Measurements from ENCODE around the gene CCDC47.
"Not testable (repeated sequence)": the region's sequence is repeated elsewhere in the genome, so short reads cannot be mapped to it uniquely, and the experiment has no call there.

The CCDC47 gene

DNA sequence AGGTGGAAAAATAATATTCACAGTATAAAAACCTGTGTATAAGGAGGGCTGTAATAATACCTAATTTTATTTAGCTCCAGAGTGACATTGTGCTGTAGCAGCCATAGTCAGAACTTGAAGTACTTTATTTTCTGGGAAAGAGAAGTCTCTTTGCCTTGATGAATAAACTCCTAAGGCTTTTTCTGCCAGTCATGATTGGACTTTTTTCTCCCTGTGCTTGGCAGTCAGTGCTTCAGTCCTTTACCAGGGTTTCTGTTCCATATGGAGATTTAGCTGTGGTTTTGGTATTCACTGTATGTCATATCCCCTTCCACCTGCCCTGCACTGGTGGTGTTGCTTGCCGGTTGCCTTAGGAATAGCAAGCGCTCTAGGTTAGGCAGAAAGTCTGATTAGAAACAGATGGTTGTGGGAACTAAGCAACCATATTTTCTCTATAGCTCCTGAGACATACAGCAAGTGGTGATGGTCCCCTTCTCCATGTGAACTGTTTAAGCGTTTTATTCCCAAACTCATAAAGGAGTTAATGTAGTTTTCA, 25.2 kb upstream of the CCDC47 start:
- no peak for TF ChIP-seq CTCF (conservative IDR thresholded peaks at IDR 0.05; ENCODE audit: low read depth, low read length)
- H3K4me3 ChIP-seq (ENCODE audit: low read depth, low read length), result no peak overlapping the region
- DNase-seq (ENCODE audit: low read depth), result no peak

DNA sequence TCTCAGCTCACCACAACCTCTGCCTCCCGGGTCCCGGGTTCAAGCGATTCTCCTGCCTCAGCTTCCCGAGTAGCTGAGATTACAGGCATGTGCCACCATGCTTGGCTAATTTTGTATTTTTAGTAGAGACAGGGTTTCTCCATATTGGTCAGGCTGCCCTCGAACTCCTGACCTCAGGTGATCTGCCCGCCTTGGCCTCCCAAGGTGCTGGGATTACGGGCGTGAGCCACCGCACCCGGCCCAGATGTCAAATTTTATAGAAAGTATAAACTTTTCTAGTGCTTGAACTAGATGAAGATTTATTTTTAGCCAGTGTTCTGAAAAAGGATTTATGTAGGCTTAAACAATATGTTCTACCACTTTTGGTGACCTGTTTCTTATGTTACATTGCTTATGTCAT, 23.0 kb upstream of the CCDC47 start:
- not testable (repeated sequence) for DNase-seq (ENCODE audit: low read depth); H3K4me3 ChIP-seq (ENCODE audit: low read depth, low read length)

GRCh38 chr17:63792055-63792729, 18.8 kb upstream of the CCDC47 start:
- no peak for TF ChIP-seq CTCF (conservative IDR thresholded peaks at IDR 0.05; ENCODE audit: low read depth, low read length)
- H3K4me3 ChIP-seq (ENCODE audit: low read depth, low read length), result no peak overlapping the region
- no peak for DNase-seq (ENCODE audit: low read depth)

DNA sequence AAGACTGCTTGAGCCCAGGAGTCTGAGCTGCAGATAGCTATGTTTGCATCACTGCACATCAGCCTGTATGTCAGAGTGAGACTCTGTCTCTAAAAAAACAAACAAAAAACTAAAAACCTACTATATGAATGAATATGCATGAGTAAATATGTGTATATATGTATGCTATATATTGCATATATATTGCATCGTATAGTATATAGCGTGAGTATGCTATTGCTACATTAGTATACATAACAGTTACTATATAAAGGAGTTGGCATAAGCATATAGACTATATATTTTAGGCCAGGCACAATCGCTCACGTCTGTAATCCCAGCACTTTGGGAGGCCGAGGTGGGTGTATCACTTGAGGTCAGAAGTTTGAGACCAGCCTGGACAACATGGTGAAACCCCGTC, 16.7 kb upstream of the CCDC47 start:
- no peak for DNase-seq (ENCODE audit: low read depth)
- no peak overlapping the region for H3K4me3 ChIP-seq (ENCODE audit: low read depth, low read length)
- no peak for TF ChIP-seq CTCF (conservative IDR thresholded peaks at IDR 0.05; ENCODE audit: low read depth, low read length)

- no peak for DNase-seq (ENCODE audit: low read depth)
- TF ChIP-seq CTCF (conservative IDR thresholded peaks at IDR 0.05; ENCODE audit: low read depth, low read length), result no peak
- H3K4me3 ChIP-seq (ENCODE audit: low read depth, low read length), result no peak overlapping the region
Observed at GRCh38 chr17:63786971-63787711, 13.7 kb upstream of the CCDC47 start.

DNA sequence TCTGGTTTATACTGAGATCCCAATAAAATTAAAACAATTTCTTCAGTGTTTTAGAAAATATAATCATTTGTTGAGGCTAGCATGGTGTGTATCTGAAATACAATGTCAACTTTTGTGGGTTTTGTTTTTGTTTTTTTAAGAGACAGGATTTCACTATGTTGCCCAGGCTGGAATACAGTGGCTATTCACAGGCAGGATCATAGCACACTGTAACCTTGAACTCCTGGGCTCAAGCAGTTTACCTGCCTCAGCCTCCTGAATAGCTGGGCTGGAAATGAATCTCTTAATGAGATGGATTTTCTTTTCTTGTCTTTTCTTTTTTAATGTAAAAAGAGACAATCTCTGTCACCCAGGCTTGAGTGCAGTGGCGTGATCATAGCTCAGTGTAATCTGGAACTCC, 12.7 kb upstream of the CCDC47 start:
- TF ChIP-seq CTCF (conservative IDR thresholded peaks at IDR 0.05; ENCODE audit: low read depth, low read length), result no peak
- no peak for DNase-seq (ENCODE audit: low read depth)

GRCh38 chr17:63785556-63785955, 12.2 kb upstream of the CCDC47 start:
- TF ChIP-seq CTCF (conservative IDR thresholded peaks at IDR 0.05; ENCODE audit: low read depth, low read length), result no peak
- no peak overlapping the region for H3K4me3 ChIP-seq (ENCODE audit: low read depth, low read length)
- peak; percentile 76 for DNase-seq (ENCODE audit: low read depth)

More for the DNA sequence above, 12.7 kb upstream of the CCDC47 start:
- H3K4me3 ChIP-seq (ENCODE audit: low read depth, low read length), result no peak overlapping the region

Measured in choroid plexus epithelial cell (primary cell).